ENCODE results near the gene ASB10.

ASB10 gene

GRCh38 chr7:151128716-151129115 lies 58.3 kb downstream of the ASB10 start:
- Histone ChIP-seq H3K36me3 (replicated peaks; ENCODE audit: low read depth, low read length) (no peaks in the 10 kb centered on the region), H3K9ac (ENCODE audit: low read length) (no peak overlapping the region), H3K4me3 (ENCODE audit: low read length) (no peak overlapping the region), H3K79me2 (ENCODE audit: low read length) (no peaks in the 10 kb centered on the region), H3K4me2 (ENCODE audit: low read length) (no peak overlapping the region), H3K27ac (ENCODE audit: low read length) (no peak overlapping the region), H3K9me3 (ENCODE audit: insufficient read depth, low read length) (no peaks in the 10 kb centered on the region), H3K27me3 (ENCODE audit: low read depth, low read length) (no peaks in the 10 kb centered on the region), H3K4me1 (ENCODE audit: low read length) (no peaks in the 10 kb centered on the region), H4K20me1 (ENCODE audit: insufficient read depth, low read length) (peaks cover 11% of the 10 kb centered on the region), H2AFZ (ENCODE audit: low read depth, low read length) (no peak overlapping the region)
- TF ChIP-seq CTCF (IDR thresholded peaks at IDR 0.05; ENCODE audit: low read depth, low read length), result no peak
- no peak for TF ChIP-seq EZH2phosphoT487 (IDR thresholded peaks at IDR 0.05; ENCODE audit: low read depth)

GRCh38 chr7:151128144-151128543 lies 58.9 kb downstream of the ASB10 start:
- Histone ChIP-seq H3K36me3 (replicated peaks; ENCODE audit: low read depth, low read length) (no peaks in the 10 kb centered on the region), H3K79me2 (ENCODE audit: low read length) (no peaks in the 10 kb centered on the region), H3K9me3 (ENCODE audit: insufficient read depth, low read length) (no peaks in the 10 kb centered on the region), H3K4me1 (ENCODE audit: low read length) (no peaks in the 10 kb centered on the region), H3K27ac (ENCODE audit: low read length) (no peak overlapping the region), H3K4me2 (ENCODE audit: low read length) (no peak overlapping the region), H2AFZ (ENCODE audit: low read depth, low read length) (no peak overlapping the region), H3K27me3 (ENCODE audit: low read depth, low read length) (no peaks in the 10 kb centered on the region), H3K9ac (ENCODE audit: low read length) (no peak overlapping the region), H3K4me3 (ENCODE audit: low read length) (no peak overlapping the region), H4K20me1 (ENCODE audit: insufficient read depth, low read length) (peaks cover 11% of the 10 kb centered on the region)
- TF ChIP-seq CTCF (IDR thresholded peaks at IDR 0.05; ENCODE audit: low read depth, low read length), result no peak
- TF ChIP-seq EZH2phosphoT487 (IDR thresholded peaks at IDR 0.05; ENCODE audit: low read depth), result no peak

- Histone ChIP-seq H3K36me3 (replicated peaks; ENCODE audit: low read depth, low read length) (no peaks in the 10 kb centered on the region), H3K27ac (ENCODE audit: low read length) (no peak overlapping the region), H3K79me2 (ENCODE audit: low read length) (no peaks in the 10 kb centered on the region), H3K4me1 (ENCODE audit: low read length) (no peaks in the 10 kb centered on the region), H4K20me1 (ENCODE audit: insufficient read depth, low read length) (peaks cover 11% of the 10 kb centered on the region), H3K4me2 (ENCODE audit: low read length) (no peak overlapping the region), H3K27me3 (ENCODE audit: low read depth, low read length) (no peaks in the 10 kb centered on the region), H3K9me3 (ENCODE audit: insufficient read depth, low read length) (no peaks in the 10 kb centered on the region), H2AFZ (ENCODE audit: low read depth, low read length) (no peak overlapping the region), H3K9ac (ENCODE audit: low read length) (no peak overlapping the region), H3K4me3 (ENCODE audit: low read length) (no peak overlapping the region)
- TF ChIP-seq CTCF (IDR thresholded peaks at IDR 0.05; ENCODE audit: low read depth, low read length) (no peak), EZH2phosphoT487 (IDR thresholded peaks at IDR 0.05; ENCODE audit: low read depth) (no peak)
Measured at GRCh38 chr7:151126491-151127137, 60.4 kb downstream of the ASB10 start.

- TF ChIP-seq CTCF (IDR thresholded peaks at IDR 0.05; ENCODE audit: low read depth, low read length) (no peak), EZH2phosphoT487 (IDR thresholded peaks at IDR 0.05; ENCODE audit: low read depth) (no peak)
- Histone ChIP-seq H3K36me3 (replicated peaks; ENCODE audit: low read depth, low read length) (no peaks in the 10 kb centered on the region), H3K4me3 (ENCODE audit: low read length) (no peak overlapping the region), H3K9me3 (ENCODE audit: insufficient read depth, low read length) (no peaks in the 10 kb centered on the region), H3K4me2 (ENCODE audit: low read length) (no peak overlapping the region), H4K20me1 (ENCODE audit: insufficient read depth, low read length) (peaks cover 11% of the 10 kb centered on the region), H2AFZ (ENCODE audit: low read depth, low read length) (no peak overlapping the region), H3K4me1 (ENCODE audit: low read length) (no peaks in the 10 kb centered on the region), H3K27ac (ENCODE audit: low read length) (no peak overlapping the region), H3K9ac (ENCODE audit: low read length) (no peak overlapping the region), H3K79me2 (ENCODE audit: low read length) (no peaks in the 10 kb centered on the region), H3K27me3 (ENCODE audit: low read depth, low read length) (no peaks in the 10 kb centered on the region)
Measured at GRCh38 chr7:151125846-151126481, 61.1 kb downstream of the ASB10 start.

Measured in OCI-LY3 (cell line).